Effector memory CD4-positive, alpha-beta T cell (primary cell): ENCODE data around the gene ARID5B.

Experiments
- DNase-seq, 3 donors: peaks; one replicate each; pipeline ENCODE4 v3.0.0-alpha.2; 2020
- H3K27ac ChIP-seq: 2 replicates; pipeline ENCODE4 v1.7.0; 2013; ENCODE audit warnings: mild to moderate bottlenecking, low read length, moderate library complexity; ENCODE audit not compliant: insufficient read depth, poor library complexity, severe bottlenecking
- H3K27me3 ChIP-seq: replicated peaks from 2 replicates; pipeline ENCODE4 v1.7.0; 2013; ENCODE audit warnings: mild to moderate bottlenecking, low read length; ENCODE audit not compliant: insufficient read depth, control insufficient read depth, poor library complexity, severe bottlenecking
- H3K36me3 ChIP-seq: 2 replicates; pipeline ENCODE4 v1.7.0; 2013; ENCODE audit warnings: mild to moderate bottlenecking, low read length, moderate library complexity; ENCODE audit not compliant: control insufficient read depth, insufficient read depth
- H3K4me1 ChIP-seq: 2 replicates; pipeline ENCODE4 v1.7.0; 2013; ENCODE audit warnings: low read length, mild to moderate bottlenecking; ENCODE audit not compliant: control insufficient read depth, insufficient read depth, poor library complexity, severe bottlenecking
- H3K4me3 ChIP-seq: 2 replicates; pipeline ENCODE4 v1.7.0; 2013; ENCODE audit warnings: low read length, low read depth, mild to moderate bottlenecking; ENCODE audit not compliant: insufficient read depth, poor library complexity, severe bottlenecking
- H3K9me3 ChIP-seq: 2 replicates; pipeline ENCODE4 v1.7.0; 2013; ENCODE audit warnings: mild to moderate bottlenecking, low read length, moderate library complexity; ENCODE audit not compliant: control insufficient read depth

The ARID5B gene

GRCh38 chr10:62047960-62048383, 146.5 kb downstream of the ARID5B start:
- peak overlapping the region; percentile 87 for H3K27ac ChIP-seq
- H3K36me3 ChIP-seq = peaks cover 10% of the 10 kb centered on the region
- H3K4me3 ChIP-seq = peak overlapping the region; percentile 70
- no peaks in the 10 kb centered on the region for H3K27me3 ChIP-seq
- no peak for DNase-seq
- no peaks in the 10 kb centered on the region for H3K9me3 ChIP-seq
- peaks cover 48% of the 10 kb centered on the region for H3K4me1 ChIP-seq

GRCh38 chr10:62048470-62048869, 147.0 kb downstream of the ARID5B start:
- Histone ChIP-seq H3K36me3 (peaks cover 14% of the 10 kb centered on the region), H3K27me3 (no peaks in the 10 kb centered on the region), H3K4me3 (peak overlapping the region; percentile 70), H3K27ac (peak overlapping the region; percentile 87), H3K4me1 (peaks cover 48% of the 10 kb centered on the region), H3K9me3 (no peaks in the 10 kb centered on the region)
- DNase-seq = no peak

- peak; percentile 25 to 55 (median 27) for DNase-seq
- Histone ChIP-seq H3K4me3 (peak overlapping the region; percentile 70), H3K27me3 (no peaks in the 10 kb centered on the region), H3K9me3 (no peaks in the 10 kb centered on the region), H3K4me1 (peaks cover 48% of the 10 kb centered on the region), H3K27ac (peak overlapping the region; percentile 87), H3K36me3 (peaks cover 14% of the 10 kb centered on the region)
Observed at GRCh38 chr10:62048919-62049623, 147.6 kb downstream of the ARID5B start.

- Histone ChIP-seq H3K27ac (peak overlapping the region; percentile 87), H3K27me3 (no peaks in the 10 kb centered on the region), H3K9me3 (no peaks in the 10 kb centered on the region), H3K4me1 (peaks cover 55% of the 10 kb centered on the region), H3K4me3 (peak overlapping the region; percentile 70), H3K36me3 (peaks cover 14% of the 10 kb centered on the region)
- DNase-seq = no peak
Observed at GRCh38 chr10:62049624-62050345, 148.3 kb downstream of the ARID5B start.

- no peaks in the 10 kb centered on the region for H3K9me3 ChIP-seq
- peak overlapping the region; percentile 87 for H3K27ac ChIP-seq
- peaks cover 57% of the 10 kb centered on the region for H3K4me1 ChIP-seq
- peaks cover 14% of the 10 kb centered on the region for H3K36me3 ChIP-seq
- no peak for DNase-seq
- H3K4me3 ChIP-seq = peak overlapping the region; percentile 70
- H3K27me3 ChIP-seq = no peaks in the 10 kb centered on the region
Observed at GRCh38 chr10:62050346-62050892, 148.9 kb downstream of the ARID5B start.

GRCh38 chr10:62050893-62051433, 149.5 kb downstream of the ARID5B start:
- Histone ChIP-seq H3K27me3 (no peaks in the 10 kb centered on the region), H3K4me1 (peaks cover 51% of the 10 kb centered on the region), H3K9me3 (no peaks in the 10 kb centered on the region), H3K4me3 (peak overlapping the region; percentile 70), H3K36me3 (peaks cover 14% of the 10 kb centered on the region), H3K27ac (peak overlapping the region; percentile 87)
- DNase-seq = peak; percentile 42 to 75 (median 64)

- peak overlapping the region; percentile 87 for H3K27ac ChIP-seq
- no peak for DNase-seq
- no peaks in the 10 kb centered on the region for H3K9me3 ChIP-seq
- no peaks in the 10 kb centered on the region for H3K27me3 ChIP-seq
- peaks cover 45% of the 10 kb centered on the region for H3K4me1 ChIP-seq
- H3K4me3 ChIP-seq = peak overlapping the region; percentile 3
- H3K36me3 ChIP-seq = peaks cover 14% of the 10 kb centered on the region
Observed at GRCh38 chr10:62052276-62052675, 150.8 kb downstream of the ARID5B start.

GRCh38 chr10:62053860-62054259, 152.4 kb downstream of the ARID5B start:
- Histone ChIP-seq H3K27me3 (no peaks in the 10 kb centered on the region), H3K4me3 (no peak overlapping the region), H3K9me3 (no peaks in the 10 kb centered on the region), H3K4me1 (peaks cover 41% of the 10 kb centered on the region), H3K36me3 (peaks cover 19% of the 10 kb centered on the region), H3K27ac (peak overlapping the region; percentile 58)
- no peak for DNase-seq

GRCh38 chr10:62054408-62054807, 152.9 kb downstream of the ARID5B start:
- peaks cover 23% of the 10 kb centered on the region for H3K36me3 ChIP-seq

More at GRCh38 chr10:62054408-62054807, 152.9 kb downstream of the ARID5B start:
- H3K4me1 ChIP-seq = peaks cover 45% of the 10 kb centered on the region
- H3K27ac ChIP-seq = peak overlapping the region; percentile 58
- no peaks in the 10 kb centered on the region for H3K27me3 ChIP-seq
- no peaks in the 10 kb centered on the region for H3K9me3 ChIP-seq
- no peak for DNase-seq
- peak overlapping the region; percentile 7 for H3K4me3 ChIP-seq
